HL-60/S4 treated with phorbol 12-myristate 13-acetate at 8.2 ng/mL for 4 days and 3 days (cell line): ENCODE data around the gene ZNF287.

Experiments used
- in situ Hi-C: fragments of 300-500 bp; cut with MboI; formaldehyde crosslinking; loops from 2 replicates; pipeline ENCODE4 v1.15.0; 2022; ENCODE audit warnings: low sequenced_read_pairs

The ZNF287 gene

DNA sequence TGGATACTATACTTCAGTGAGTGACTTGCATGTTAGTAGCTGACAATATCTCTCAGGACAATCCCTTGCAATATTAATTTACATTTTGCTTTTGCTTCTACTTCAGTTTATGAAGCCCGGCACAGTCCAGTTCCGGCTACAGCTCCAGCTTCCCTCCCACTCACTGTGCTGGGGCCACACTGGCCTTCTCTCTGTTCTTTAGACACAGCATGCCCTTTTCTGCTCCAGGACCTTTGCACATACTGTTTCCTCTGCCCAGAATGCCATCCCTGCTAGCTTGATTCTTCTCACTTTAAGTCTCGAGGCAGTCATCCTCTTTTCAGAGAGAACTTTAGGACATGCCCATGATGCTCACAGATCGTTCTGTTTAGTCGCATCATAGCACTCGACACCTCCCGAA, 51.5 kb downstream of the ZNF287 start:
- in situ Hi-C loops: no loop called here

DNA sequence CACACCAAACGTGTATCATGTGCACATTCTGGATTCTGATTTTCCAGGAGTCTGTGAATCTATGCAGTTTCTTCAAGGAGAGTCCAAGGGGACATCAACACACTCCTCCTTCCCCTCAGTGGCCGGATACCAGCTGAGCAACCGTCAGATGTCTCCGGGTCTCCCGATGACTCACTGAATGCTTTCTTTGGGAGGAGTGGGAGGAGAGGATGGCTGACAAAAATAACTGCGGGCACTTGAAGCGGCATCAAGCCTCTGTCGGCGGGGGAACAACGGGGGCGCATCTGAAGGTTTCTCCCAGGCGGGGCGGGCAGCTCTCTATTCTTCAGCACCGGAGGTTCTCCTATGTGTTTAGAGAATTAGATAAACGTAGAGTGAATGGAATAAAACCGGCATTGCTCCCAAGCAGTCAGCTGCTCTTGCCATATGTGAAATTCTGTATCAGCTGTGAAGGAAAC, 52.4 kb downstream of the ZNF287 start:
- in situ Hi-C loops: no loop called here

DNA sequence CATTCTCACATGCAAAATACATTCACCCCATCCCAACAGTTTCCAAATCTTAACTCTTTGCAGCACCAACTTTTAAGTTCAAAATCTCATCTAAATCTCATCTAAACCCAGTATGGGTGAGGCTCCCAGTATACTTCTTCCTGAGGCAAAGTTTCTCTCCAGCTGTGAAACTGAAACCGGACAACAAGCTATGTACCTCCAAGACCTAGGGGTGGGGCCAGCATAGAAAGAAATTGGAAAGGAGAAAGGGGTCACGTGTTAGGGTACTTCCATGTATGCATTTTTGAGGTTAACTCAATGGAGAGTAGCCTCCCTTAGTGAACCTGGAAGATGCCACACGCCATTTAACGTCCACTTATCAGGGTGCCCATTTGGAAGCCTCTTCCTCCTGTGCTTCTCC, 53.1 kb downstream of the ZNF287 start:
- in situ Hi-C loops: no loop called here

GRCh38 chr17:16513873-16514272, 55.1 kb downstream of the ZNF287 start:
- in situ Hi-C loops: no loop called here

- in situ Hi-C loops: no loop called here
Observed at GRCh38 chr17:16512011-16512410, 57.0 kb downstream of the ZNF287 start.

DNA sequence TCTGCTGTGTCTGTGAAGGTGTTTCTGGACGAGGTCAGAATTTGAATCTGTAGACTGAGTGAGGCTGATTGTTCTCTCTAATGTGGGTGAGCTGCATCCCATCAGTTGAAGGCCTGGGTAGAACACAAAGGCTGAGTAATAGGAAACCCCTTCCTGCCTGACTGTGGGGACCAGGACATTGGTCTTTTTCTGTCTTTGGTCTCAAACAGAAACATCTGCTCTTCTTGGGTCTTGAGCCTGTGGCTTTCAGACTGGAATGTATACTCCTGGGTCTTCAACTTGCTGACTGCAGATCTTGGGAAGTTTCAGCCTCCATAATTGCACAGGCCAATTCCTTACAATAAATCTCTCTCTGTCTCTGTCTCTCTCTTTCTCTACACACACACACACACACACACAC, 57.4 kb downstream of the ZNF287 start:
- in situ Hi-C loops: no loop called here

- in situ Hi-C loops: no loop called here
Observed at GRCh38 chr17:16507918-16508533, 61.0 kb downstream of the ZNF287 start.

- in situ Hi-C loops: no loop called here
Observed at GRCh38 chr17:16506188-16506587, 62.8 kb downstream of the ZNF287 start.

DNA sequence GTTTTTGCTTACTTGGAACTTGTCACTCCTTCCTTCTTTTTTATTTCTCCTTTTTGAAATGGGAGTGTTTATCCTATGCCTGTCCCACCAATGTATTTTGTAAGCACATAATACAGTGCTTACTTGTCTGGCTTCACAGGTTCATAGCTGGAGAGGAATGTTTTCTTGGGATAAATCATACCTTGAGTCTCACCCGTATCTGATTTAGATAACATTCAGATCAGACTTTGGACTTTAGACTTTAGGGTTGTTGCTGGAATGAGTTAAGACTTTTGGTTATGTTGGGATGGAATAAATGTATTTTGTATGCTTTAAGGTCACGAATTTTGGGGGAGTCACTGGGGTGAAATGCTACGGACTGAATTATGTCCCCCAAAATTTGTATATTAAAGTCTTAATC, 64.0 kb downstream of the ZNF287 start:
- in situ Hi-C loops: no loop called here
